AG04450 (cell line): ENCODE measurements around the gene MPPED2. TPM values are rescaled to one million over a fixed set of nuclear protein-coding genes. Genes with fewer than 3 reads are reported as not detected.

ENCODE experiments used
- CTCF ChIA-PET: fragments of 300-600, 350-600 bp; formaldehyde crosslinking; extraction: SDS; loops from one replicate; lab custom pipeline; 2022; ENCODE audit warnings: antibody characterized with exemption, inconsistent platforms; lab: Charles Lee
- POLR2A ChIA-PET: fragments of 350-600 bp; formaldehyde crosslinking; extraction: SDS; loops from one replicate; lab custom pipeline; 2021; ENCODE audit warnings: antibody characterized with exemption, inconsistent platforms; lab: Yijun Ruan, JAX
- DNase-seq: peaks from one replicate; pipeline ENCODE4 v3.0.0-alpha.2; 2011; ENCODE audit warnings: low read depth, low spot score
- H3K27ac ChIP-seq: one replicate; pipeline ENCODE4 v1.5.1; 2012; ENCODE audit warnings: low read depth, low read length, control low read depth
- H3K27me3 ChIP-seq: one replicate; pipeline ENCODE4 v1.6.0; 2012; ENCODE audit warnings: low read length; ENCODE audit not compliant: control insufficient read depth, insufficient read depth
- H3K4me3 ChIP-seq: 2 replicates; pipeline ENCODE4 v1.5.1; 2011; ENCODE audit warnings: mild to moderate bottlenecking, low read depth, low read length, control low read depth
- H3K9me3 ChIP-seq: 2 replicates; pipeline ENCODE4 v1.5.1; 2012; ENCODE audit warnings: low read length; ENCODE audit not compliant: control insufficient read depth, insufficient read depth
- CTCF ChIP-seq: IDR thresholded peaks from 2 replicates; pipeline ENCODE4 v1.5.1; 2011; ENCODE audit warnings: low read depth, low read length, control low read depth, inconsistent platforms
- polyA plus RNA-seq: library from polyadenylated mRNA; depleted of rRNA; stranded (reverse); fragments of >200 nt; gene quantifications from 2 replicates; pipeline ENCODE4 v1.2.3, GENCODE V29; 2011

The MPPED2 gene
- polyA plus RNA-seq, 1 experiment, result not detected

- CTCF ChIA-PET, result no interaction called here
- H3K27me3 ChIP-seq, result no peaks in the 10 kb centered on the region
- POLR2A ChIA-PET, result no interaction called here
Measured at GRCh38 chr11:30610628-30611027, 24.5 kb upstream of the MPPED2 start.

GRCh38 chr11:30608534-30608933 is 22.4 kb upstream of the MPPED2 start:
- POLR2A ChIA-PET, result no interaction called here
- Histone ChIP-seq H3K9me3 (no peaks in the 10 kb centered on the region), H3K27ac (no peak overlapping the region), H3K4me3 (no peak overlapping the region), H3K27me3 (no peaks in the 10 kb centered on the region)
- no peak for DNase-seq
- TF ChIP-seq CTCF, result no peak
- CTCF ChIA-PET, result no interaction called here

More at GRCh38 chr11:30610628-30611027, 24.5 kb upstream of the MPPED2 start:
- no peak for DNase-seq
- H3K27ac ChIP-seq, result no peak overlapping the region
- no peak for TF ChIP-seq CTCF
- no peak overlapping the region for H3K4me3 ChIP-seq
- H3K9me3 ChIP-seq, result no peaks in the 10 kb centered on the region

- DNase-seq, result no peak
- TF ChIP-seq CTCF, result no peak
- POLR2A ChIA-PET, result no interaction called here
- Histone ChIP-seq H3K4me3 (no peak overlapping the region), H3K27ac (no peak overlapping the region), H3K9me3 (no peaks in the 10 kb centered on the region), H3K27me3 (no peaks in the 10 kb centered on the region)
- CTCF ChIA-PET, result no interaction called here
Measured at GRCh38 chr11:30605036-30605605, 19.0 kb upstream of the MPPED2 start.

- no peak overlapping the region for H3K4me3 ChIP-seq
- no peak for DNase-seq
- no peak for TF ChIP-seq CTCF
- H3K9me3 ChIP-seq, result no peaks in the 10 kb centered on the region
- no peak overlapping the region for H3K27ac ChIP-seq
- ChIA-PET CTCF (no interaction called here), POLR2A (no interaction called here)
- H3K27me3 ChIP-seq, result no peaks in the 10 kb centered on the region
Measured at GRCh38 chr11:30603357-30603756, 17.2 kb upstream of the MPPED2 start.

- CTCF ChIA-PET, result no interaction called here
- POLR2A ChIA-PET, result no interaction called here
- DNase-seq, result no peak
- Histone ChIP-seq H3K4me3 (no peak overlapping the region), H3K9me3 (no peaks in the 10 kb centered on the region), H3K27ac (no peak overlapping the region), H3K27me3 (no peaks in the 10 kb centered on the region)
- TF ChIP-seq CTCF, result no peak
Measured at GRCh38 chr11:30596832-30597231, 10.7 kb upstream of the MPPED2 start.
